CMK (cell line): ENCODE measurements around the gene EPHB3.

Source experiments
- DNase-seq: peaks from one replicate; pipeline ENCODE4 v3.0.0-alpha.2; 2010; ENCODE audit warnings: low read depth

Gene EPHB3

GRCh38 chr3:184564685-184565385, 3.2 kb downstream of the EPHB3 start:
- no peak for DNase-seq

GRCh38 chr3:184565421-184566211, 4.0 kb downstream of the EPHB3 start:
- no peak for DNase-seq

DNA sequence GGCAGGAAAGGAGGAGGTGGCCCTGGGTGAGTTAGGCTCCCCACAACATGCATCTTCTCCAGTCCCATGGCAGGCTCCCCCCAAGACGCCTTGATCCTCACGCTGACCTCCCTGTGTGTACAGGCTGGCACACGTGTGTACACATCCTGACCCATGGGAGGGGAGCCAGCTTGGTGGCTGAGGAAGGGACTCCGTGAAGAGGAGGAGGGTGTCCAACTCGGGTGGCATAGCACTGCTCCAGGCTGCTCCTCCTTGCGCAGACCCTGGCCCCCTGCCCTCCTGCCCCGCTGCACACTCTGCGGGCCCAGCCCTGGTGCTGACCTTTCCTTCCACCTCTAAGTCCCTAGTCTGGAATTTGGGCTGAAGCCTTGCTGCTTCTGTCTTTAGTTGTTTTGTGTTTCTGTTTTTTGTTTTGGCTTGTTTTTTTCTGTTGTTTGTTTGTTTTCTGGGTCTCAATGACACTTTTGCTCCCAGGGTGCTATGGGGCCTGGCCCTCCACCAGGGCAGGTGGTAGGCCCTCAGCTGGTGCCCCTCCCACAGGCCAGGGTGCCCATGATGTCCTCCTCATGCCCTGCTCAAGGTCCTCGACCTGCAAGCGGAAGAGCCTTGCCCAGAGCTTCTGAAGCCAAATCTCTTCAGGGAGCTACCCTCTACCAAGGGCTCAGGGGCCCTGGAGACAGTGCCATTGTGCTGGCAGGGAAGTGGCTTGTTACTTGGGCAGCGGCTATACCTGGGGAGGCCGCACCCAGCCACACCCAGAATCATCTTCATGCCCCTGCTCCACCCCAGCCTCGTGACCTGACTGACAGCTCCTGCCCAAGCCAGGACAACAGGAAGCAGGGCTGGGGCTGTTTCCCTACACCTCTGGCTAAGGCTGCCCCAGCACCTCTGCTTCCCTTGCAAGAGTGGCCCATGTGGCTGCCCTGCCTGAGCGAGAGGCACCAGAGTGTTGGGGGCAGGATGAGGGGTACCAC, 5.1 kb downstream of the EPHB3 start:
- no peak for DNase-seq

DNA sequence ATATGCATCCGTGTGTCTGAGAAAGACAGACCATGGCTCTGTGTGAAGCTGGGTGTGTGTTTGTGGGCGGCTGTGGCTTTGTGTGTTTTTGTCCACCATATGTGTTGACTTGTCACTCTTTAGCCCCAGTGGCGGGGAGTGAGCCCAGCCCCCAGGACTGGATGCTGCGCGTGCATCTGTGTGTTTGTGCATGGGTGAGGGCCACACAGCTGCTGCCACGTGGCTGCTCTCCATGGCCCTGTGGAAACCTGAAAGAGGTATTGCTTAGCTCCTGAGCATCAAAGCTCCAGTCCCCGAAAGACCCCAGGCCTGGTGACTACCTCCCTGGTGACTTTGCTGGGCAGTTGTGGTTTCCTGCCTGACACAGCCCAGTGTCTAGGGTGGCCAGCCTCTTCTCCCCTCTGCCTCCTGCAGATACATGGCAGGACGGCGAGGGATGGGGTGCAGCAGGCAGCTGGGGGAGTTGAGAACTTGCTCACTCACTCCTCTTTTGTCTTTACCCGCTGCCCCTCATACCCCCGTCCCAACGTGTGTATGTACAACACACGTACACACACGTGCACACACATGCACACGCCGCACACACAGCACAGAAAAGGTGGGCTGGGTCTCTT, 6.5 kb downstream of the EPHB3 start:
- DNase-seq: no peak

DNA sequence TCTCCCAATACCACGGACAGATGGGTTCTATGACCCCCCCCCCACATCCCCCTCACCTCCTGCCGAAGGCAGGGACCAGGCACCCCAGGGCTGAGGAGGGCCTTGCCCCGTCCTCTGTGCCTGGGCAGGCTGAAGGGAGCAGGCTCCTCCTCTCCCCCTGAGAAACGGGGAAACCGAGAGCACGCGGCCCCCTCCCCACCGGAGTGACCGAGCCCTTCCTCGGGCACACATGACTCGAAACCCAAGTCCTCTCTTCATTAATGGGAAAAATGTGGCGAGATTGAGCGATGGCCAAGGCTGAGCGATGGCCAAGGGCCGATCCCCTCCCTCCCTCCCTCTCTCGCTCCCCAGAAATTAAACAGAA, 7.0 kb downstream of the EPHB3 start:
- DNase-seq: no peak

DNA sequence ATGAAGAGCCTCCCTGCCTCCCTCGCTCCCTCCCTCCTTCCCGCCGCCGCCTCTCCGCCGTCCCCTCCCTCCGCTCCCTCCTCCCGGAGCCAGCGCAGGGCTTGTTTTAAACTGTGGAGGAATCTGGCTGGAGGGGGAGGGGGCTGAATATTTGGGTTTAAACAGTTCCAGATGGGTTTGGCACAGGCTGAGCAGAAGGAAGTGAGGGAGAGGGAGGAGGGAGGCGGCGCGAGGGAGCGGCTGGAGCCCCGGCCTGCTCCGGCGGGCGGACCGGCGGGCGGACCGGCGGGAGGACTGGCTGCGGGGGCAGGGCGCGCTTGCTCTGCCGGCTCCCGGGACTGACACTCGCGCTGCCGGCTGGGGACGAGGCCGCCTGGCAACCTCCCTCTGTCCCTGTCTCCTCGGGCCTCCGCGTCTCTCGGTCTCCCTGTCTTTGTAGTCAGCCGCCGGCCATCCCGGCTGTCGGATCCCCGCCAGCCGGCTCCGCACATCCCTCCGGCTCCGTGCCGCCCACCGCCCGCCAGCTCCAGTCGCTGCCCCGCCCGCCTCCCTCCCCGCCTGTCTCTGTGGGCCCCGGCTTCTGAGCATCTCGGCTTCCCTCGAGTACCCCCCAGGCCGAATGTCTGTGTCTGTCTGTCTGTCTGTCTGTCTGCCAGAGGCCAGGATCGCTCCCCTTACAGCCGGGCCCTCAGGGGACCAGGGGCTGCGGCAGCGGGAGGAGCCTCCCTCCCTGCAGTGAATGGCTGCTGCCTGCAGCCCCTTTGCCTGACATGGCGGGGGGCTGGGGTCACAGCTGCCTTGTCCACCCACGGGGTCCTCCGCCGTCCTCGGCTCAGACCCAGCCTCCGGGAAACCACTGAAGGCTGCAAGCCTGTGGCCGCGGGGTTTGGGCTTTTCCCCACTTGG, 7.6 kb downstream of the EPHB3 start:
- DNase-seq: no peak

DNA sequence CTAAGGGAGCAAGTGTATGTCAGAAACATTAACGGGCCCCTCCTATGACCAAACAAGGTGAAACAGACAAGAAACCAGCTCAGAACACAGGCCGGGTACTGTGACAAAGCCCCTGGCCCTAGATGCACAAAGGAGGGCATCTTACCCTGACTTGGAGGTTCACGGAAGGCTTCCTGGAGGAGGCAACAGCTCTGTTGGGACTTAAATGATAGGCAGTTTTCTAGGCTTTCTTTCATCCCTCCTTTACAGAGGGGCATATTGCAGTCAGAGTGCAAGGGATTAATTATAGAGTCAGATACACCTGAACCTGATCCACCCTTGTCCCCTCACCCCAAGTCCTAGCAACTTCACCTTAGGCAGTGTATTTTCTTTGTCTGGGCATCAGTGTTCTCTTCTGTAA, 8.4 kb downstream of the EPHB3 start:
- no peak for DNase-seq

- no peak for DNase-seq
Observed at GRCh38 chr3:184570489-184570888, 8.9 kb downstream of the EPHB3 start.

- no peak for DNase-seq
Observed at GRCh38 chr3:184571750-184572377, 10.3 kb downstream of the EPHB3 start.

DNA sequence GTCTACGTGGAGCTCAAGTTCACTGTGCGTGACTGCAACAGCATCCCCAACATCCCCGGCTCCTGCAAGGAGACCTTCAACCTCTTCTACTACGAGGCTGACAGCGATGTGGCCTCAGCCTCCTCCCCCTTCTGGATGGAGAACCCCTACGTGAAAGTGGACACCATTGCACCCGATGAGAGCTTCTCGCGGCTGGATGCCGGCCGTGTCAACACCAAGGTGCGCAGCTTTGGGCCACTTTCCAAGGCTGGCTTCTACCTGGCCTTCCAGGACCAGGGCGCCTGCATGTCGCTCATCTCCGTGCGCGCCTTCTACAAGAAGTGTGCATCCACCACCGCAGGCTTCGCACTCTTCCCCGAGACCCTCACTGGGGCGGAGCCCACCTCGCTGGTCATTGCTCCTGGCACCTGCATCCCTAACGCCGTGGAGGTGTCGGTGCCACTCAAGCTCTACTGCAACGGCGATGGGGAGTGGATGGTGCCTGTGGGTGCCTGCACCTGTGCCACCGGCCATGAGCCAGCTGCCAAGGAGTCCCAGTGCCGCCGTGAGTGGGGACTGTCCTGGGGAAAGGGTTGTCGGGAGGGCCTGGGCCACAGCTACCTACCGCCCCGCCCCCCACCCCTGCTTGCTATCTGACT, 11.2 kb downstream of the EPHB3 start:
- no peak for DNase-seq

GRCh38 chr3:184574515-184575417, 13.2 kb downstream of the EPHB3 start:
- no peak for DNase-seq

GRCh38 chr3:184575701-184576100, 14.1 kb downstream of the EPHB3 start:
- DNase-seq: no peak

DNA sequence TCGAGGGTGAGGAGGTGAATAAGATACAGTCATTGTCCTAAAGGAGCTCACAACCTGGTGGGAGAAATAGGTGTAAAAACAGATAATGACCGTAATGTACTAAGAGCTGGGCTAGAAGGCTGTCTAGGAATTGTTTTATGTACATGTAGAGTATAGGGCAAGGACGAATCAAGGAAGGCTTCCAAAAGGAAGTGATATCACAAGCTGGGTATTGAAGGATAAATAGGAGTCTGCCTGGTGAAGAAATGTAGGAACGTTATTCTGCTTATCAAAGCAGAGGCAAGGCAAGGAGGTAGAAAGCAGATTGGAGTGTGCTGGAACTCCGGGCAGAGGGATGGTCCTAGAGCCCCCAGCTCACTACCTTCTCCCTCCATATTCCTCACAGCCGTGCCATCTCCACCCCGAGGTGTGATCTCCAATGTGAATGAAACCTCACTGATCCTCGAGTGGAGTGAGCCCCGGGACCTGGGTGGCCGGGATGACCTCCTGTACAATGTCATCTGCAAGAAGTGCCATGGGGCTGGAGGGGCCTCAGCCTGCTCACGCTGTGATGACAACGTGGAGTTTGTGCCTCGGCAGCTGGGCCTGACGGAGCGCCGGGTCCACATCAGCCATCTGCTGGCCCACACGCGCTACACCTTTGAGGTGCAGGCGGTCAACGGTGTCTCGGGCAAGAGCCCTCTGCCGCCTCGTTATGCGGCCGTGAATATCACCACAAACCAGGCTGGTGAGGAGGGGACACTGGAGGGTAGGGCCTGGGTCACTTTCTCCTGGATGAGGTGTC, 15.1 kb downstream of the EPHB3 start:
- DNase-seq: no peak

DNA sequence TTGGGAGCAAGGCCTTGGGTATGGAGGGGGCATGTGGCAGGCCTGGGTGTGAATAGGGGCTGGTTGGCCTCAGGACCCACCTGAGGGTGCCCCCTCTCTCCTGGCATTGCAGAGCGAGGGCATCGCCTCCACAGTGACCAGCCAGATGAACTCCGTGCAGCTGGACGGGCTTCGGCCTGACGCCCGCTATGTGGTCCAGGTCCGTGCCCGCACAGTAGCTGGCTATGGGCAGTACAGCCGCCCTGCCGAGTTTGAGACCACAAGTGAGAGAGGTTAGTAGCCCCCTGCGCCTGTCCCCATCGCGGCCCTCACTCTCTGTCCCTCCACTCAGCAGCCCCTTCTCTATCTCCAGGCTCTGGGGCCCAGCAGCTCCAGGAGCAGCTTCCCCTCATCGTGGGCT, 16.0 kb downstream of the EPHB3 start:
- DNase-seq: no peak

DNA sequence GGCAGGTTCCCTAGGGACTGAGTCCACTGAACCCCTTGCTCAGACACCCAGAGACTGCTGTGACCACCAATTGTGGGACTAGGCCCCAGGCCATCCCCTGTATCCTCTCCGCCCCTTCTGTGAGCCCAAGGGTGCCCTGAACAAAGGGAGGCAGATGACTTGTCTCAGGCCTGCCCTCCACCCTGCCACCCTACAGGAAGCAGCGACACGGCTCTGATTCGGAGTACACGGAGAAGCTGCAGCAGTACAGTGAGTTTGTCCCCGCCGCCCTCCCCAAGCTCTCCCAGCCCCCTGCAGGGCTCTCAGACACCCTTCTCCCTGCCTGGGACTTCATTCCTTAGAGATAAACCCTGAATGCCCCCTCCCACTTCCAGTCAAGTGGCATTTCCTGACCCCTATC, 16.6 kb downstream of the EPHB3 start:
- DNase-seq: no peak

GRCh38 chr3:184578822-184579221, 17.2 kb downstream of the EPHB3 start:
- DNase-seq: no peak

DNA sequence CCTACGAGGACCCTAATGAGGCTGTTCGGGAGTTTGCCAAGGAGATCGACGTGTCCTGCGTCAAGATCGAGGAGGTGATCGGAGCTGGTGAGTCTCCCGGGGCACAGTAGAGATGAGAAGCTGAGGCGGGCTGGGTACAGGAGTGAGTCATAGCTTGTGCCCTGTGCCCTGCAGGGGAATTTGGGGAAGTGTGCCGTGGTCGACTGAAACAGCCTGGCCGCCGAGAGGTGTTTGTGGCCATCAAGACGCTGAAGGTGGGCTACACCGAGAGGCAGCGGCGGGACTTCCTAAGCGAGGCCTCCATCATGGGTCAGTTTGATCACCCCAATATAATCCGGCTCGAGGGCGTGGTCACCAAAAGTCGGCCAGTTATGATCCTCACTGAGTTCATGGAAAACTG, 17.9 kb downstream of the EPHB3 start:
- DNase-seq: no peak

GRCh38 chr3:184580376-184580775, 18.8 kb downstream of the EPHB3 start:
- no peak for DNase-seq
